OCI-LY7 (cell line): ENCODE results near the gene MIGA1. TPM values are rescaled to one million over a fixed set of nuclear protein-coding genes. Genes with fewer than 3 reads are reported as not detected.

ENCODE experiments used
- BruUV-seq: library from RNA; stranded (reverse); fragments of 400-500 nt; replicated peaks from 2 replicates; lab custom pipeline; 2021; lab: Mats Ljungman, UMichigan
- CTCF ChIA-PET: fragments of 300-600 bp; sonication (Branson Sonifier 250); formaldehyde crosslinking; loops from one replicate; lab custom pipeline; 2022; ENCODE audit warnings: antibody characterized with exemption; ENCODE audit not compliant: unreplicated experiment; lab: Charles Lee
- POLR2A ChIA-PET: fragments of 300-600 bp; sonication (Branson Sonifier 250); formaldehyde crosslinking; loops from one replicate; lab custom pipeline; 2022; ENCODE audit warnings: antibody characterized with exemption; lab: Charles Lee
- DNase-seq: peaks from one replicate; pipeline ENCODE4 v3.0.0-alpha.2; 2015; ENCODE audit warnings: low spot score
- H2AFZ ChIP-seq: fragments of 200-600 bp; sonication (generic), shearing (Covaris generic); 2 replicates; pipeline ENCODE4 v1.6.1; 2014; ENCODE audit warnings: mild to moderate bottlenecking, antibody characterized with exemption, low read length, moderate library complexity
- H3K27ac ChIP-seq: fragments of 200-600 bp; sonication (generic); 2 replicates; pipeline ENCODE4 v1.5.1; 2014; ENCODE audit warnings: mixed run types, low read depth, mild to moderate bottlenecking, moderate library complexity, low read length, inconsistent platforms; ENCODE audit not compliant: poor library complexity, severe bottlenecking
- H3K36me3 ChIP-seq: fragments of 200-600 bp; sonication (generic); 2 replicates; pipeline ENCODE4 v1.6.1; 2014; ENCODE audit warnings: mild to moderate bottlenecking, antibody characterized with exemption, low read length, moderate library complexity, mixed read lengths; ENCODE audit not compliant: insufficient read depth
- H3K4me1 ChIP-seq: fragments of 200-600 bp; sonication (generic); 2 replicates; pipeline ENCODE4 v1.5.1; 2014; ENCODE audit warnings: mild to moderate bottlenecking, low read length; ENCODE audit not compliant: insufficient read depth, poor library complexity, severe bottlenecking
- H3K4me2 ChIP-seq: fragments of 200-600 bp; sonication (generic); 2 replicates; pipeline ENCODE4 v1.6.1; 2014; ENCODE audit warnings: mild to moderate bottlenecking, low read length
- H3K4me3 ChIP-seq: fragments of 200-600 bp; sonication (generic); 2 replicates; pipeline ENCODE4 v1.5.1; 2014; ENCODE audit warnings: mild to moderate bottlenecking, low read depth, low read length; ENCODE audit not compliant: poor library complexity, severe bottlenecking
- H3K79me2 ChIP-seq: fragments of 200-600 bp; sonication (generic); 2 replicates; pipeline ENCODE4 v1.6.1; 2016; ENCODE audit warnings: low read depth, mild to moderate bottlenecking, low read length, moderate library complexity, mixed read lengths; ENCODE audit not compliant: insufficient read depth
- H3K9me2 ChIP-seq: fragments of 200-600 bp; sonication (generic); 2 replicates; pipeline ENCODE4 v1.6.1; 2016; ENCODE audit warnings: mild to moderate bottlenecking, low read length, mixed read lengths; ENCODE audit not compliant: insufficient read depth
- H3K9me3 ChIP-seq: fragments of 200-600 bp; sonication (generic); 2 replicates; pipeline ENCODE4 v1.6.1; 2014; ENCODE audit warnings: mild to moderate bottlenecking, mixed run types, low read length, mixed read lengths
- H4K20me1 ChIP-seq: fragments of 200-600 bp; sonication (generic); 2 replicates; pipeline ENCODE4 v1.6.1; 2014; ENCODE audit warnings: mild to moderate bottlenecking, antibody characterized with exemption, low read length, moderate library complexity, mixed read lengths; ENCODE audit not compliant: insufficient read depth
- EZH2phosphoT487 ChIP-seq: fragments of 200-600 bp; sonication (generic); IDR thresholded peaks from 2 replicates; pipeline ENCODE4 v1.6.1; 2018; ENCODE audit warnings: low read depth, borderline replicate concordance, mild to moderate bottlenecking, mixed run types, antibody characterized with exemption, low read length, moderate library complexity, mixed read lengths
- intact Hi-C: fragments of 100-400 bp; cut with micrococcal nuclease; formaldehyde crosslinking; loops from one replicate; pipeline ENCODE4 v1.10.0; 2022; ENCODE audit not compliant: unreplicated experiment
- total RNA-seq, 2 experiments: library from RNA; depleted of rRNA in 1 of 2; stranded (reverse); fragments of >200 nt in 1 of 2; shearing (Covaris generic) in 1 of 2; gene quantifications; 2 replicates each; pipeline ENCODE4 v1.2.3, GENCODE V29; 2014 to 2022
- TF ChIP-seq, protein P1 (sequence below): fragments of 200-600 bp; sonication (generic); conservative IDR thresholded peaks from 2 replicates; pipeline ENCODE4 v1.5.1; 2014; ENCODE audit warnings: mild to moderate bottlenecking, antibody characterized with exemption, low read length, moderate library complexity, mixed read lengths

Gene MIGA1
- total RNA-seq, 2 experiments from 2014 or later: 5.1 to 8.4 TPM

DNA sequence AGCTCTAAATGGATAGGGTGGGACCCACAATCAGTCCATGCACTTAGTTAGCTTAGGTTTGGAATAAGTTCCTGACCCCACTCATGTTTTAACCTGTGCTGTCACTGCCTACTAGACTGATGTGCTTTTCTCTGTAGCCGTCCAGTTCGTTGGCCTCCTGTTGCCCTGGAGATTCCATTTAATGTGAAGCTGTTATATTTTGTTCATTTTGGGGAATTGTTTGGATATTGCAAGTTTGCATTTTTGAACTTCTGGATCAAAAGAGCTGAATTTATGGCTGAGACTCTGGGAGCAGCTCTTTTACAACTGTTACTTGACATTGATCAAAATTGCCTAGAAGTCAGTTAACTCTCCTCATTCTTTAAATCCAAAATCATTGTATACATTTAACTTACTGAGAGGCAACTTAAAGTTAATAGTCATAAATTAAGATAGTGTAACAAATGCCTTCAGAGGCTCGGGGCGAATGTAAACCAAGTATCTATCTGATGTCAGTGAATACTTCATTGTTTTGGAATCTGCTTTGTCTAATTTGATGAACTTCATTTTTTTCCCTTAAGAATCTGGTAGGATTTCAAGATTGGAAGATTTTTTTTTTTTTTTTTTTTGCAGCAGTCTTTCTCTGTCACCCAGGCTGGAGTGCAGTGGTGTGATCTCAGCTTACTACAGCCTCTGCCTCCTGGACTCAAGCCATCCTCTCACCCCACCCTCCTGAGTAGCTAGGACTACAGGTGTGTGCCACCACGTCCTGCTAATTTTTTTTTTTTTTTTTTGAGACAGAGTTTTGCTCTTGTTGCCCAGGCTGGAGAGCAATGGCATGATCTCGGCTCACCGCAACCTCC is 38.1 kb downstream of the MIGA1 start:
- no peak for DNase-seq
- TF ChIP-seq, protein P1, sequence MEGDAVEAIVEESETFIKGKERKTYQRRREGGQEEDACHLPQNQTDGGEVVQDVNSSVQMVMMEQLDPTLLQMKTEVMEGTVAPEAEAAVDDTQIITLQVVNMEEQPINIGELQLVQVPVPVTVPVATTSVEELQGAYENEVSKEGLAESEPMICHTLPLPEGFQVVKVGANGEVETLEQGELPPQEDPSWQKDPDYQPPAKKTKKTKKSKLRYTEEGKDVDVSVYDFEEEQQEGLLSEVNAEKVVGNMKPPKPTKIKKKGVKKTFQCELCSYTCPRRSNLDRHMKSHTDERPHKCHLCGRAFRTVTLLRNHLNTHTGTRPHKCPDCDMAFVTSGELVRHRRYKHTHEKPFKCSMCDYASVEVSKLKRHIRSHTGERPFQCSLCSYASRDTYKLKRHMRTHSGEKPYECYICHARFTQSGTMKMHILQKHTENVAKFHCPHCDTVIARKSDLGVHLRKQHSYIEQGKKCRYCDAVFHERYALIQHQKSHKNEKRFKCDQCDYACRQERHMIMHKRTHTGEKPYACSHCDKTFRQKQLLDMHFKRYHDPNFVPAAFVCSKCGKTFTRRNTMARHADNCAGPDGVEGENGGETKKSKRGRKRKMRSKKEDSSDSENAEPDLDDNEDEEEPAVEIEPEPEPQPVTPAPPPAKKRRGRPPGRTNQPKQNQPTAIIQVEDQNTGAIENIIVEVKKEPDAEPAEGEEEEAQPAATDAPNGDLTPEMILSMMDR: no peak
- no peak for TF ChIP-seq EZH2phosphoT487
- Histone ChIP-seq H3K4me2 (no peak overlapping the region), H3K9me2 (no peaks in the 10 kb centered on the region; the same call in 1 of the 2 replicates), H3K4me3 (no peak overlapping the region), H2AFZ (no peak overlapping the region), H3K27ac (no peak overlapping the region), H3K4me1 (no peaks in the 10 kb centered on the region), H4K20me1 (no peaks in the 10 kb centered on the region), H3K79me2 (no peaks in the 10 kb centered on the region), H3K9me3 (no peaks in the 10 kb centered on the region), H3K36me3 (peaks cover 74% of the 10 kb centered on the region)
- POLR2A ChIA-PET: interaction anchor here (0.6 to 1.9 kb wide), 6 partner anchors 11 to 1444 kb away, joined by 3 to 6 read pairs (median 3); partner anchors contain the start of gene MIGA1
- CTCF ChIA-PET: no interaction called here
- intact Hi-C loops: no loop called here
- no TSS peak for BruUV-seq

DNA sequence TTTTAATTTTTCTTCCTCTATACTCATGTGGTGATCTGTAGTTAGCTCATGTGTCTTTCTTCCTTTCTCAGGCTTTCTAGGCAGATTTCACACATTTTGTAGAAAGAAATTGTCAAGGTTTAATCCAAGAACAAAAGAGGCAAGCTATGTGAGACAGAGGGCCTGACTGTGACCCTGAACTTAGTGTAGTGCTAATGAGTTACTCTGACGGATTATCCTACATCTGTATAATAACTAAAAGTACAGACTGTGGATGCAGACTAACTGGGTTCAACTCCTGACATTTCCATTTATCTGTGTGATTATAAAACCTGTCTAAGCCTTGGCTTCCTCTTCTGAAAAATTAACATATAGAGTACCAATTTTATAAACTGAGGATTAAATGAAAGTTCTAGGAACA is 40.7 kb downstream of the MIGA1 start:
- BruUV-seq: no TSS peak
- no peak for DNase-seq
- TF ChIP-seq, protein P1: no peak
- TF ChIP-seq EZH2phosphoT487: no peak
- Histone ChIP-seq H4K20me1 (no peaks in the 10 kb centered on the region), H3K79me2 (no peaks in the 10 kb centered on the region), H3K4me1 (peaks cover 12% of the 10 kb centered on the region), H3K36me3 (peaks cover 70% of the 10 kb centered on the region), H3K9me3 (peaks cover 6% of the 10 kb centered on the region; the same call in 1 of the 2 replicates), H3K27ac (no peak overlapping the region), H2AFZ (no peak overlapping the region), H3K4me3 (no peak overlapping the region), H3K9me2 (no peaks in the 10 kb centered on the region), H3K4me2 (no peak overlapping the region)
- intact Hi-C loops: loop anchor here (10.0 kb wide), 1 partner anchor 165 kb away; no protein-coding TSS in a partner anchor
- CTCF ChIA-PET: no interaction called here
- POLR2A ChIA-PET: interaction anchor here (0.6 to 0.7 kb wide), 3 partner anchors 10 to 68 kb away, joined by 3 read pairs; no protein-coding TSS in a partner anchor

DNA sequence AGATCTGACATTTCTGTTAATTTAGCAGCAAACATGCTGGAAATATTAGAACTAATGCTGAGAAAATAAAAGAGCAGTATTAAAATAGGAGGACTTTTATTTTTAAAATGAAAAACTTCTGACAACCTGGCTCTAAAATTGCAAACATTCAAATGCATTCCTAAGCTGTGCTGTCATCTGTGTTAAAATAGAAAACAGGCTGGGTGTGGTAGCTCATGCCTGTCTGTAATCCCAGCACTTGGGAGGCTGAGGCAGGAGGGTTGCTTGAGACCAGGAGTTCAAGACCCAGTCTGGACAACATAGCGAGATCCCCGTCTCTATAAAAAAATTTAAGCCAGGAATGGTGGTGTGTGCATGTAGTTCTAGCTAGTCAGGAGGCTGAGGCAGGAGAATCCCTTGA is 44.6 kb downstream of the MIGA1 start:
- H3K4me3 ChIP-seq: no peak overlapping the region
- peaks cover 6% of the 10 kb centered on the region; the same call in 1 of the 2 replicates for H3K9me3 ChIP-seq
- no peak for TF ChIP-seq EZH2phosphoT487
- TF ChIP-seq, protein P1: no peak
- peaks cover 41% of the 10 kb centered on the region for H3K36me3 ChIP-seq
- no peak overlapping the region for H3K4me2 ChIP-seq
- DNase-seq: no peak
- peaks cover 27% of the 10 kb centered on the region for H3K4me1 ChIP-seq
- H4K20me1 ChIP-seq: no peaks in the 10 kb centered on the region
- no peak overlapping the region for H2AFZ ChIP-seq
- H3K79me2 ChIP-seq: no peaks in the 10 kb centered on the region
- intact Hi-C loops: loop anchor here (10.0 kb wide), 1 partner anchor 161 kb away; no protein-coding TSS in a partner anchor
- BruUV-seq: no TSS peak
- peak overlapping the region; percentile 70 for H3K27ac ChIP-seq
- H3K9me2 ChIP-seq: no peaks in the 10 kb centered on the region
- CTCF ChIA-PET: no interaction called here
- POLR2A ChIA-PET: interaction anchor here (0.8 to 2.1 kb wide), 7 partner anchors 11 to 180 kb away, joined by 3 to 6 read pairs (median 3); partner anchors contain the start of gene DNAJB4
